Amniotic stem cell (primary cell): Measurements from ENCODE around the gene ARV1.
"Not testable (repeated sequence)": the region's sequence is repeated elsewhere in the genome, so short reads cannot be mapped to it uniquely, and the experiment has no call there.

Experiments used
- DNase-seq: peaks from one replicate; lab custom pipeline; 2025; lab: John Stamatoyannopoulos, UW

The ARV1 gene

GRCh38 chr1:231020139-231020601, 41.3 kb downstream of the ARV1 start:
- no peak for DNase-seq

DNA sequence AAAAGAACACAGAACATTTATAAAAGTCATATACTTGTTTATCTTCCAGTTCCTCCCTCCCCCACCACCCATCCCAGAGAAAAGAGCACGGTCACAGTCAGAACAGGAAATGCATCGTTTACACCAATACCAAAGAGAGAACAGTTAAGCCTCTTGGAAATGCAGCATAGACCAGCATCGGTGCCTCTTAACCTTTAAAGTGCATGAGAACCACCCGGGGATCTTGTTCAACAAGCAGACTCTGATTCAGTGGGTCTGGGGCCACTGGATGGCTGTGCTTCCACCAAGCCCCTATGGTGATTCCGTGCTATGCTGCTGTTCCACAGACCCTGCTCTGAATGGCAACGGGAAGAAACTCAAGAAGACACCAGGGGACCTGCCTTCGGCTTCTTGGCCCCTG, 41.9 kb downstream of the ARV1 start:
- DNase-seq, result no peak

DNA sequence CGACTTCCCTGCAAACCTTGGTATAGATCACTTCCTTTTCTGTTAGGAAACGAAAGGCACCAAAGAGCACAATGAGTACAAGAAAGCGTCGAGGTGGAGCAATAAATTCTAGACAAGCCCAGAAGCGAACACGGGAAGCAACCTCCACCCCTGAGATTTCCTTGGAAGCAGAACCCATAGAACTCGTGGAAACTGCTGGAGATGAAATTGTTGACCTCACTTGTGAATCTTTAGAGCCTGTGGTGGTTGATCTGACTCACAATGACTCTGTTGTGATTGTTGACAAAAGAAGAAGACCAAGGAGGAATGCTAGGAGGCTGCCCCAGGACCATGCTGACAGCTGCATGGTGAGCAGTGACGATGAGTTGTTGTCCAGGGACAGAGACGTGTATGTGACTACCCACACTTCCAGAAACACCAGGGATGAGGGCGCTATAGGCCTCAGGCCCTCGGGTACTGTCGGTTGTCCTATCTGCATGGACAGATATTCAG, 42.7 kb downstream of the ARV1 start:
- DNase-seq, result no peak

GRCh38 chr1:231022543-231022942, 43.6 kb downstream of the ARV1 start:
- DNase-seq, result not testable (repeated sequence)

DNA sequence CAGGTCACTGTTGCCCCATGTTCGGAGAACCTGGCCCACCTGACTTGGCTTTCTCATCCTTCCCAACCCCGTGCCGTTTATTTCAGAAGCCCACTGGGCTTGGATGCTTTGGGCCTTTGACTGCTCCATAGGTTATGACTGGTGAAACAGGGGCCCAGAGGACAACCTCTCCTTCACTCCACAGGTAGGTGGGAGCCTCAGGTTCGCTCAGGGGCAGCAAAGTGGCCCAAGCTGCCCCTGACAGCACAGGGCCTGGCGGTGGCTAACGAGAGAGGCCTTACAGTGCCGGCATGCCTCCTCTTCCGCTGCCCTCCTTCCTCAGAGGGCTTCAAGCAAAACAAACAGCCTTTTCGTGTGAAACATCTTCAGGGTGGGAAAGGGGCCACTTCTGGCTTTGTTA, 44.3 kb downstream of the ARV1 start:
- DNase-seq, result no peak

DNA sequence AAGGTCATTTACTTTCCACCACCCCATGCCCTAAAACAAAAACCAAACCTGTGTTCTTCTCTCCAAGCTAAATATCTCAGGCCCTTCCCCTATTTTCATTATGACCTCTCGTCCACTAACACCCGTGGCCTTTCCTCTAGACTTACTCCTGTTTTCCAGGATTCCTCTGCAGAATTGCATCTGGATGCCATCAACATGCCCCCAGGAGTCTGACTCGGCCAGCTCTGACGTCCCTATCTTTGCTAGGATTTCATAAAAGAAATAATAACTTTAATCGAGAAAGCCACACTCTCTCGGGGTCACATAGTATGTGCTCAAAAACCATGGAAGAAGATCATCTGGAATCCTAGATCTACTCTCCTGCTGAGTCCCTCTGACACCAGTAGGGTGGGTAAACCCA, 47.7 kb downstream of the ARV1 start:
- DNase-seq, result no peak

DNA sequence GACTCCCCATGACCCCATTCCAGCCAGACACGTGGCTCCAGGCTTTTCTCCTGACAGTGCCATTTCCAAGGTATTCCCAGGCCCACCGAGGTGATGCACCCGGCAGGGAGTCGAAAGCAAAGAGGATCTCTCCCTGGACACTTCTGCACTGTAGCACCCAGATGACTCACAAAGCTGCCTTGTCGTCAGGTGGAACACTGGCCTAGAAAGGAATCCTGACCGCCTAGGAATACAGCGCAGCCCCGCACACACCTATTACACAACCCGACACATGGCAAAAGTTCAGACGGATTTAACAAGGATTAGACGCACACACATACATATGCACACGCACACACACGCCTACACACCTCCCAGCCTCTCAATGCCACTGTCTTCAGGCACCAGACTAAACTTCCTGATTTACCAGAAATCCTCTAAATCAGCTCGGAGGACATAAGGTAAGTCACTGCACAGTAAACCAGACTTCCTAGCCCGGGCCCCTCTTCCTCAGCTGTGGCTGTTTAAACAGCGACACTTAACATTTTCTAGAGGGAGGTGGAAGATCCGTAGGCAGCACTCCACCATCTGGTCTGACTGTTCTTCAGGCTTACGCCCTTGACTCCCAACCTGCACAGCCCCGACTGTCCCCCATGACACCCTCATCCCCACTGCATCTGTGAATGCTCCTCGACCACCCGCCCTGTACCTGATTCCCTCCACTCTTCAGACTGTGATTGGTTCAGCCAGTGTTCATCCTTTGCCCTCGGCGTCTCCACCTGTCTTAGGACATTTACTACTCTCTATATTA, 48.4 kb downstream of the ARV1 start:
- no peak for DNase-seq

DNA sequence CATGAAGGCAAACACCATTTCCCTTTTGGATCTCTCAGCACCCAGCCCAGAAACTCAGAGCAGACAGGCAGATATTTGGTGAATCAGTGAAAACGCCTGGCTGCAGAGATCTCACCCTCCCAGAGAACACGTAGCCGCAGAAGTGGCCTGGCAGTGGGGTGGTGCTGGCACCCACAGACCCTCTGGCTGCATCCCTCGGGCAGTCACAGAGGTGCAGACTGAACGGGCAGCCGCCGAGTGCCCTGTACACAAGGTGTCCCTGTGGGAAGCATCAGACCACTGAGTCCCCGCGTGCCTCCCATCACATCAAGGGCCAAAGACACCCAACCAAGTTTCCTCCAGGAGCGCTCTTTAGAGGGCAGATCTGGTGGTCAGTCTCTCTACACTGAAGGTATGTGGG, 49.1 kb downstream of the ARV1 start:
- DNase-seq, result no peak

DNA sequence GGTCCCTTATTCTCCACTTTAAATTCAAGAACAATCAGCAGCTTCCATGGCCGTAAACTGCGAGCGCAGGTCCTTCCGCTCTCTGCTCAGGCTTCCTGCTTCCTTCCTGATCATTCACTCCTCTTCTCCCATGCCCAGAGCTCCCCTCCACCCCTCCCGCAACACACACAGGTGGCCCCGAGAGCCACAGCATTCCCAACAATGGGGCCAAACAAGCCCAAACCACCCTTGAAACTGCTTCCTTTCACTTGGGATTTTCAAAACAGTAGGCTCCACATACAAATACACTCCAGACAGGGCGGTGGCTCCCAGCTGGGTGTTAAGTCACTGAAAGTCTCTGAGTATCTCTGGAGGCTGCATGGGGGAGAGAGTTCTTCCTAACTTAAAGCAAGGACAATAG, 49.8 kb downstream of the ARV1 start:
- DNase-seq, result no peak

DNA sequence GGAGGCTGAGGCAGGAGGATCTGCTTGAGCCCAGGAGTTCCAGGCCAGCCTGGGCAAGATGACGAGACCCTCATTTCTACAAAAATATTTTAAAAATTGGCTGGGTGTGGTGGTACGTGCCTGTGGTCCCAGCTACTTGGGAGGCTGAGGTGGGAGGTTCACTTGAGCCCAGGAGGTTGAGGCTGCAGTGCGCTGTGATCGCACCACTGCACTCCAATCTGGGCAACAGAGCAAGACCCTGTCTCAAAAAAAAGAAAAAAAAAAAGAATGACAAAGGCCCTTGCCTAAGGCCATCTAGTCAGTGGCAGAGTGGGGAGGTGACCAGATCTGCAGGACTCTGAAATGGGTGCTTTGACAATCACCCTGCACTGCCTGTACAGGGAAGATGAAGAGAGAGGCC, 50.4 kb downstream of the ARV1 start:
- not testable (repeated sequence) for DNase-seq

- DNase-seq, result no peak
These were observed 50.9 kb downstream of the ARV1 start for GRCh38 chr1:231029841-231030240.

DNA sequence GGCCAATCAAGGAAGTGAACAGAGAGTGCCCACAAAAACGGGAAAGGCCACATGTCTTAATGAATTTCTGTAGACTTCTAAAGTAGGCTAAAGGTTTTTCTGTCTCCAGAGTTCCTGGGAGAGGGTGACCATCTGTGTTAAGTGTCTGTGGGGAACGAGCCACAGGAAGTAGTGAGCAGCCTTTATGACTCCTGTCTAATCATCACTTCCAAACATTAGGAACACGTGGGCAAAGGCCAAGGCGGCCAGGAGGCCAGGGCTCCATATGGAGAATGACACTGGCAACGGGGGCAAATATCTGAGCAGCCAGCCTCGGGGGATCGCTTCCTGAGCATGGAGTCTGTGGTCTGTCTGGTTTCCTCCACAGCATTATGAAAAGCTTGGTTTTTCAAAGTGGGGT, 54.1 kb downstream of the ARV1 start:
- no peak for DNase-seq

GRCh38 chr1:231035799-231036198, 56.9 kb downstream of the ARV1 start:
- DNase-seq, result no peak

DNA sequence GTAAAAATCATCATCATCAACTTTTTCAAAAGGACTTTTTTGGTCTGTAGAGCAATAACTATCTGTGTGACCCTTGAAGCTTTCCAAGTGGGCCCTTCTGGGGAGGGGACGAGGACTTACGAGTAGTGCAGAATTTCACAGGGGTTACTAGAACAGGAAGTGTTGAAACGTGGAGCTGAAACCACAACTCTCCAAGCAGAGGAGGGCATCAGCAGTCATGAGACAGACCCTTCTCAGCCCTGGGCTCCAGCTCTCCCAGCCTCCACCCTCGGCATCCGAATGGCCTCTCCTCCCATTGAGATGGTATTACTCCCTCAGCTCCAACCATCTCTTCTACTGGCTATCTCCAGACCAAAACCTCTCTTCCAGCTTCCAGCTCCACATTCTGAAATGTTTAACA, 57.5 kb downstream of the ARV1 start:
- no peak for DNase-seq

DNA sequence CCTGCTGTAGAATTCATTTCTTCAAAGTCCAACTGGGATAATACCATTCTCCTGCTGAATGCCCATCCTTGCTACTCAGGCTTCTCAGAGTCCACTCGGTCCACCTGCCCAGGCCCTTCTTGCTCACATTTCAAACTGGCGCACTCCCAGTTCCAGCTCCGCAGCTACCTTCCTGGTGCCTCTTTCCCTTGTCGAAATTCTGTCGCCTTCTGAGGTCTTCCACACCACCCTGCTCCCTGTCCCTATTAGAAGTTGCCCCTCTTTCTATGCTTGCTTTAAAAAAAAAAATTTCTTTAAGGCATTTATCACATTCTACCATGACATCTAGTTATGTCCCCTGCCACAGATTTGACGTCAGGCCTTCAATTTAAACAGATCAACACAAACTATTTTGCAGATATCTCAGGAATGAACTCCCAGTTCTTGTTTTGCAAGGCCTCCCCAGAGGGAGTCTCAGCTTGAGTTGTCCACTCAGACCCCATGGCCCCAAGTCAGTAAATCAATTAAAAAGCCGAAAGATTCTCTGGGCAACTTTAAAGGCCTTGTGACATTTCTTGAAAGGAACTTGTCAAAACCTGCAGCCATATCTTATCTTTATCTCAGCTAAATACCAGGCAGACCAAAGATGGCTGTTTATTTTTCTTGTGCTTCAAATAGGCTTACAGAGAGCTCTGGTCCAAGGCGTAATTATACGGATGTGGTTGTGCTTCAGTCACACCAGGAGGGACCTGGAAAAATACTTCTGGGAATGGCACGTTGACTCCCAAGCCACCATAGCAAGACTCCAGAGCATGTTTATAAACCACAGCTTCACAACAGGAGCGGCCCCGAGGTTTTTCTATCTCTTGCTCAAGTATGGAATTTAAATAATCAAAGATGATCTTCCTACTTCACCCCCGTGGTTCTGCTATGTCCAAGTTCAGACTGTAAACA, 59.0 kb downstream of the ARV1 start:
- no peak for DNase-seq

- no peak for DNase-seq
These were observed 60.5 kb downstream of the ARV1 start for GRCh38 chr1:231039161-231040018.

GRCh38 chr1:231040019-231040799, 61.3 kb downstream of the ARV1 start, which contains the start of gene FAM89A:
Gene FAM89A, minus strand, starts transcription at chr1:231040254. Its CDS starts 43 bp downstream, at chr1:231040211.
- DNase-seq, result no peak

GRCh38 chr1:231040800-231041718, 62.2 kb downstream of the ARV1 start:
- DNase-seq, result no peak

- no peak for DNase-seq
These were observed 62.9 kb downstream of the ARV1 start for GRCh38 chr1:231041719-231042261.

GRCh38 chr1:231044588-231044987, 65.7 kb downstream of the ARV1 start:
- DNase-seq, result no peak
